Activated CD4-positive, CD25-positive, alpha-beta regulatory T cell treated with anti-CD3 and anti-CD28 coated beads, Interleukin-2, amount 50 U/mL, for 72 hours (primary cell): ENCODE measurements around the gene CMBL.
"Not testable (repeated sequence)": the region's sequence is repeated elsewhere in the genome, so short reads cannot be mapped to it uniquely, and the experiment has no call there.

Source experiments
- DNase-seq: peaks from one replicate; pipeline ENCODE4 v3.0.0; 2021

CMBL gene

GRCh38 chr5:10307206-10308148 lies at the start of gene CMBL:
TSS of gene CMBL (minus strand) at chr5:10307902. CDS start at chr5:10290762, 17,140 bp downstream.
- peak; percentile 38 for DNase-seq

GRCh38 chr5:10355071-10355889 lies 47.6 kb upstream of the CMBL start:
- DNase-seq: no peak

- DNase-seq: peak; percentile 46
These were observed 46.6 kb upstream of the CMBL start for GRCh38 chr5:10354048-10354872.

- DNase-seq: peak; percentile 94
These were observed 45.7 kb upstream of the CMBL start, which contains the start of gene MARCHF6 for GRCh38 chr5:10353241-10354047. TSS of gene MARCHF6 (plus strand) at chr5:10353695. CDS start at chr5:10353899, 204 bp downstream.

- DNase-seq: no peak
These were observed 44.9 kb upstream of the CMBL start for GRCh38 chr5:10352430-10353240.

GRCh38 chr5:10351919-10352318 lies 44.2 kb upstream of the CMBL start:
- DNase-seq: no peak

- DNase-seq: no peak
These were observed 43.6 kb upstream of the CMBL start for GRCh38 chr5:10351199-10351905.

GRCh38 chr5:10348258-10348657 lies 40.6 kb upstream of the CMBL start:
- DNase-seq: no peak

GRCh38 chr5:10344461-10345106 lies 36.9 kb upstream of the CMBL start:
- not testable (repeated sequence) for DNase-seq

GRCh38 chr5:10343486-10343885 lies 35.8 kb upstream of the CMBL start:
- no peak for DNase-seq

GRCh38 chr5:10339958-10340357 lies 32.3 kb upstream of the CMBL start:
- no peak for DNase-seq

GRCh38 chr5:10339058-10339811 lies 31.5 kb upstream of the CMBL start:
- DNase-seq: no peak

GRCh38 chr5:10338686-10339057 lies 31.0 kb upstream of the CMBL start:
- DNase-seq: no peak

- DNase-seq: no peak
These were observed 30.3 kb upstream of the CMBL start for GRCh38 chr5:10337986-10338385.

GRCh38 chr5:10337107-10337506 lies 29.4 kb upstream of the CMBL start:
- no peak for DNase-seq

- no peak for DNase-seq
These were observed 28.2 kb upstream of the CMBL start for GRCh38 chr5:10335711-10336470.

GRCh38 chr5:10334831-10335230 lies 27.1 kb upstream of the CMBL start:
- no peak for DNase-seq
